NCI-H187 treated with DMSO at 0.1 percent for 48 hours (cell line): ENCODE data around the gene DELE1.

Experiments used
- DNase-seq: peaks from one replicate; lab custom pipeline; 2025; lab: John Stamatoyannopoulos, UW

DELE1 gene, protein sequence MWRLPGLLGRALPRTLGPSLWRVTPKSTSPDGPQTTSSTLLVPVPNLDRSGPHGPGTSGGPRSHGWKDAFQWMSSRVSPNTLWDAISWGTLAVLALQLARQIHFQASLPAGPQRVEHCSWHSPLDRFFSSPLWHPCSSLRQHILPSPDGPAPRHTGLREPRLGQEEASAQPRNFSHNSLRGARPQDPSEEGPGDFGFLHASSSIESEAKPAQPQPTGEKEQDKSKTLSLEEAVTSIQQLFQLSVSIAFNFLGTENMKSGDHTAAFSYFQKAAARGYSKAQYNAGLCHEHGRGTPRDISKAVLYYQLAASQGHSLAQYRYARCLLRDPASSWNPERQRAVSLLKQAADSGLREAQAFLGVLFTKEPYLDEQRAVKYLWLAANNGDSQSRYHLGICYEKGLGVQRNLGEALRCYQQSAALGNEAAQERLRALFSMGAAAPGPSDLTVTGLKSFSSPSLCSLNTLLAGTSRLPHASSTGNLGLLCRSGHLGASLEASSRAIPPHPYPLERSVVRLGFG

DNA sequence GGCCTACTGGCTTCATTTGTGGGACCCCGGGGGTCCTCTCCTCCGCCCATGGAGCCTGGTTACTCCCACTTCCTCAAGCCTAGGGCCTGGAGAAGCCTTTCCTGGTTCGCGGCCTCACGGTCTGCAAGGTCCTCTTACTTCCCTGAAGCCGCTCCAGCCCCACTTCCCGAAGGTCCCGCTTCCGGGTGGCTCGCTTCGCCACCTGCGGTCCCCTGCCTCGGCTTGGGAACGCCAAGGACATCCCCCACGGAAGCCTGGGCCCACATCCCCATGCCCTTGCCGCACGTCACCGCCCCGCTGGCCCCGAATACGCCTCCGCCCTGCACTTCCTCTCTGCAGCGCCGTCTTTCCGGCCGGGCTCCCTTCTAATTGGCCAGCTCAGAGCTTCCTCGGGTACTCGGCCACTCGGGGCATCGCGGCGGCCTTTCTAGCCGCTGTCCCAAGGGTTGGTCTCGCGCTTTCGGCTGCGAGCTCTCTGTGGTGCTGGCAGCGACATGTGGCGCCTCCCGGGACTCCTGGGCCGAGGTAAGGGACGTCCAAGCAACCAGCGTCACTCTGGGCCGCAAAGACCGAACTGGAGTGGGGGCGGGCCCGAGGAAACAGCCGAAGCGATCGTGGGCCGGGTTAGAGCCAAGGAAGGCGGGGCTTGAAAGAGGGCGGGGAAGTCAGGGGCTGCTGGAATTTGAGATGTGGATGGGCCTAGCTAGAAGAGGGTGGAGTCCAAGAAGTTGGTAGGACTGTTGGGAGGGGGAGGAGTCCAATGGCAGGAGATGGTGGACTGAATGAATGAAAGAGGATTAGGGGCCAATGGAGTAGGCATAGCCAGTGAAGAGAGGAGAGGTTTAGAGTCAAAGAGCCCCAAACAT is at the start of gene DELE1:
DELE1 (plus strand) TSS at position 424 of the 866 bp plus-strand sequence; CDS start at position 495, 71 bp downstream.
- peak; percentile 67 for DNase-seq

- no peak for DNase-seq
These were observed 49.8 kb upstream of the DELE1 start for GRCh38 chr5:141873933-141874261.

DNA sequence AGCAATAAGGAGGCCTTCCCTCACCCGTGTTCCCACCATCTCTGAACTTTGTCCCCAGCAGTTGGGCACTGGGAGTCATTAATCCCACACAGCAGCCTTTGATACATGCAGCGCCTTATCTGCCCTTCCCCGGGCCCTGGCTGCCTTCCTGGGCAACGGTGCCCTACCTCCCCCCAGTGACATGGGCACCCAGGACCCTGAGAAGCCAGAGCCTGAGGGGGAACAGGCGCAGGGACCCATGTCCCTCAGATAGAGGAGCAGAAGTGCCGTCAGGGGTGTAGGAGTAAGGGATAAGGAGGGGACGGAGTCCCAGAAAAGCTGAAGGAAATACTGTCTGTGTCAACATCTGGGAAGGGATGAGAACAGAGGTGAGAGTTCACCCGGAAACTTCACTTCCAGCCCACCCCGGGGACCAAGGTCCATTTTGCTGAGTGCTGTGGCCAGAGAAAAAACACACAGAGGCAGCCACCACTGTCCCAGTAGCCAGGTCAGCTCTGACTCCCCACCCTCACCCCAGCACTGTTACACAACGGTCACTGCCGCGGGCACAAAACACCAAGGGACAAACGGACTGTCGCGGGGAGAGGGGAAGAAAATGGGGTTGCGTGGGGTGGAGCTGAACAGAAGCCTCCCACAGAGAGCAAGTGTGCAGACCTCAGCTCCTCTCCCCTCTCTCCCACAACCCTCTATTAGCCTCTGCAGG is 49.3 kb upstream of the DELE1 start:
- no peak for DNase-seq

- no peak for DNase-seq
These were observed 48.5 kb upstream of the DELE1 start for GRCh38 chr5:141875022-141875740.

- DNase-seq, result no peak
These were observed 47.7 kb upstream of the DELE1 start for GRCh38 chr5:141875795-141876627.

- DNase-seq, result no peak
These were observed 46.9 kb upstream of the DELE1 start for GRCh38 chr5:141876628-141877355.

- no peak for DNase-seq
These were observed 46.1 kb upstream of the DELE1 start for GRCh38 chr5:141877356-141878185.

GRCh38 chr5:141878186-141878710 is 45.4 kb upstream of the DELE1 start, which contains the start of gene PCDH1:
TSS of gene PCDH1 (minus strand) at chr5:141878410. CDS start at chr5:141878262, 148 bp downstream.
- no peak for DNase-seq

DNA sequence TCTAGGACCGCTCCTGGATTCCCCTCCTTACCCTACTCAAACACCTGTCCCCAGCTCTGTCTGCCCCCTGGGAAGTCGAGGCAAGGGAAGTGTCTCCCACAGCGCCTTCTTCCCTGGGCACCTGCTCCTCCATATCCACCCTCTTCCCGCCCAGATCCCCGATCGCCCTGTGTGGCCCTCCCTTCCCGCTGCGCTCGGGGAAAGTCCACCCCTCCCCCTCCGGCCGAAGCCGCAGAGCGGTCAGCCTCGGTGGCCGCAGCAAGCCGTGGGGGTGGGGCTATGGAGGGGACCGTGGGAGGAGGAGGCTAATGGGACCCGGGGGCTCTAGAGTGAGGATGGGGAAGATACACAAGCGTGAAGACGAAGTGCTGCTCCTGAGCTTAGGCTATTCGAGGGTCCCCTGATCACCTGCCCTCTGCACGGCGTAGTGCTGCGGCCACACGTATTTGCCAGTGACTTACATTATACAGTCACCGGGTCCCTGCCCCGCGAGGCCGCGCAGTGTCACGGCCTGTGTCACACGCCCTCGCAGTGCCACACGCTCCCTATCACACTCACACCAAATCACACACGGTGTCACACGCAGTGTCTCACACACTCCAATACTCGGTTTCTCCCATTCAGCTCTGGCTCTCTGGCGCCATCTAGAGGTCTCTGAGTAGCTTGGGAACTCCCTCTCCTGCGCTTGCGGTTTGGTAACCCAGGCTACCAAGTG is 44.8 kb upstream of the DELE1 start:
- DNase-seq, result peak; percentile 74

- DNase-seq, result no peak
These were observed 44.3 kb upstream of the DELE1 start for GRCh38 chr5:141879426-141879759.

GRCh38 chr5:141879941-141880738 is 43.5 kb upstream of the DELE1 start:
- no peak for DNase-seq

DNA sequence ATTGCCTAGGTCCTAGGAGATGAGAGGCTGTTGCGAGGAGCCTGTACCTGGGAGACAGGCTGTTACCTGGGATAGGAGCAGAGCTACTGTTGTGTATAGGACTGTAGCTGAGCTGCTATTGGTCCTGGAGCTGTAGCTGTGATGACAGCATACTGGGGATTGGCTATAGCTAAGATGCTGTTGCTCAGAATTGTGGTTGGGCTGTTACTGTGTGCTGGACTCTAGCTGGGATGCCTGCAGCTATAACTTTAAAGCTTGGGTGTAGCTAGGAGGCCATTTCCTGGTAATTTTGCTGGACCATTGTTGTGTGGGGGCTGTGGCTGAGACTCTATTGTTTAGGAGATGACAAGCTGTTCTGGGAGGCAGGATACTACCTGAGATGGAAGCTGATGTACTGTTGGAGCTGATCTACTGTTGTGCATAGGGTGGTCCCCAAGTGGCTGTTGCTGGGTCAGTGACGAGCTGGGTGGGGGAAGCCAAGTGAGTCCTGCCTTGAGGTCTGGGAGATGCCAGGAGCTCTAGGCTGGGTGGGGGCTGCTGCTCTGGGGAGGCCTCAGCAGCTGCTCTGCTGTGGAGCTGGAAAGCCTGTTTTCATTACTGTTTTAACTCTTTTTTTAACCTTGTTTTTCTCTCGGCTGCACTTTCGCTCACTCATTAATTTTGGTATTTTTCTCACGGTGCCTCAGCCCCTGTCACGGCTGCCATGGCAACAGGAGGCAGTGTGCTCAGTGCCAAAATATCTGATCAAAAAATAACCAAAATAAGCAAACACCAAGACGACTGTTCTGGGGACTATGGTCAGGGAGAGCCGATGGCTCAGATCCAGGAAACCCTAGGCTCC is 42.5 kb upstream of the DELE1 start:
- no peak for DNase-seq

DNA sequence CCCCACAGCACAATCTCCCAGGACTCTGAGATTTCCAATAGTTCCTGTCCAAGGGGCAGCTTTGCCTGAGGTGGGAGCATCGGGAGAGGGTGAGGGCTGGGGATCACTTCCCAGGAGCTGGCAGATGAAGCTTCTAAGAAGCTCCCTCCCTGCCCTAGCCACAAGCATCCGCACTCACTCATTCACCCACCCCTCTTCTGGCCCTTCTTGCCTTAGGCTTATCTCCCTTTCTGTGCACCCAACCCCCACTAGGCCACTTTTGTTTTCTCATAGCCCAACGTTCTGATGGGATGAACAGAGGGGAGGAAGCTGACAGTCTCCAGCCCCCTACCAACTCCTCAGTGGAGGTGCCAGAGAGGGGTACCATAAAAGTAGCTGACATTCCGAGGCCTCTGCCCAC is 41.8 kb upstream of the DELE1 start:
- no peak for DNase-seq

DNA sequence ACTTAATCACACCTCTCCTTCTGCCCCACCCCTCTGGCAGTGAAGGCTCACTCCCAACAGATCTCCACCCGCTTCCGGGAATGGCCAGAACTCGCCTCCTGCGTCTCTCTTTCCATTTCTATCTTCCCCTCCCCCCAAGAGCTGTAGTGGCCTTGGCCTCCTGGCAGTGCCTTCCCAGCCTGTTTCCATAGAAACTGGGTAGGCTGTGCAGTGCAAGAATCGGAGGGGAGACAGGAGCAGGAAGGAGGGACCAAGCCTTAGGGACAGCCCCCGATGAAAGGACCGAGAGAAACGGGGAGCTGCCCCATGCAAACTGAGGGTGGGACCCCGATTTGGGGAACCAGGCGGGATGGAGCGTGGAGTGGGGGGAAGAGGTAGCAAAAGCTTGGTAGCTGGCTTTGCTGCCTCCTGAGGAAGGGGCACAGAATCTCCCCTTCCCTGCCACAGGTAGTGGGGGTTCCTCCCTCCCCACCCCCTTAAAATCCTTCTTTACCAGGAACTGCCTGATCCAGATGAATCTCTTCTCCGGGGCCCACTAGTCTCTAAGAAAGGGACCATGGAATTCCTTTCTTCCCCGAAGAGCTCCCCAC is 41.0 kb upstream of the DELE1 start:
- DNase-seq, result no peak

GRCh38 chr5:141883184-141883891 is 40.3 kb upstream of the DELE1 start:
- DNase-seq, result no peak
